Activated CD8-positive, alpha-beta memory T cell treated with anti-CD3 and anti-CD28 coated beads for 4 hours (primary cell): Measurements from ENCODE around the gene AP5B1.
"Not testable (repeated sequence)": the region's sequence is repeated elsewhere in the genome, so short reads cannot be mapped to it uniquely, and the experiment has no call there.

Experiments used
- DNase-seq, 2 donors: peaks; one replicate each; pipeline ENCODE4 v3.0.0-alpha.2; 2020; ENCODE audit warnings: low read depth in 2 of 2

Gene AP5B1

DNA sequence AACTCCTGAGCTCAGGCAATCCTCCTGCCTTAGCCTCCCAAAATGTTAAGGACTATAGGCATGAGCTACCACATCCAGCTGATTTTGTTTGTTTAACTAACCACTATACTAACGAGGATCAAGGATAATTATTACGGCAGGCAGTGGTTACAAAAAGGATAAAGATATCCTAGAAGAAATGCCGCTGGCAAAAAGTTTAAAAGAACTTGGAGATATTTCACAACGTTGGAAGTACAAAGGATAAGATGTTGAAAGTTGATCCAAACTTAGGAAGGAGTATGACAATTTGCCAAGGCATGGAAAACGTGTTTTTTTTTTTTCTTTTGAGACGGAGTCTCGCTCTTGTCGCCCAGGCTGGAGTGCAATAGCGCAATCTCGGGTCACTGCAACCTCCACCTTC lies 13.4 kb downstream of the AP5B1 start:
- DNase-seq: no peak

DNA sequence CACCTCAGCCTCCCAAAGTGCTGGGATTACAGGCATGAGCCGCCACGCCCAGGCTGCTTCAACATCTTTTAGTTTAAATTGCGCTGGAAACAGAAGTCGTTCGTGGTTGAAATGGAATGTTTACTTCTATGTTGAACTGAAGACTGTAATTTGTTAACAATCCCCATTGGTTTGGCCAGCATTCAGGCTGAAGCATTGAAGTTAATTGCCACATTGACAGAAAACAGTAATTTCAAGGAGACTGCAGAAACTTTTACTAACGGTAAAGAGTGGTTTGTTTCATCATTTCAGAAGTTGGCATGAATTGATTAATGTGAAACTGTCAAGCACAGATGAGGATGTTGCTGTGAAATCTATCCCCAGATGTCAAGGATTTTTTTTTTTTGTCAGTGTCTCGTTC lies 14.2 kb downstream of the AP5B1 start:
- no peak for DNase-seq

- no peak for DNase-seq
Observed at GRCh38 chr11:65764434-65764833, 16.3 kb downstream of the AP5B1 start.

- not testable (repeated sequence) for DNase-seq
Observed at GRCh38 chr11:65762816-65763215, 18.0 kb downstream of the AP5B1 start.

- not testable (repeated sequence) for DNase-seq
Observed at GRCh38 chr11:65762169-65762568, 18.6 kb downstream of the AP5B1 start.

- no peak for DNase-seq
Observed at GRCh38 chr11:65745049-65745448, 35.7 kb downstream of the AP5B1 start.

- no peak for DNase-seq
Observed at GRCh38 chr11:65744699-65745042, 36.1 kb downstream of the AP5B1 start.

DNA sequence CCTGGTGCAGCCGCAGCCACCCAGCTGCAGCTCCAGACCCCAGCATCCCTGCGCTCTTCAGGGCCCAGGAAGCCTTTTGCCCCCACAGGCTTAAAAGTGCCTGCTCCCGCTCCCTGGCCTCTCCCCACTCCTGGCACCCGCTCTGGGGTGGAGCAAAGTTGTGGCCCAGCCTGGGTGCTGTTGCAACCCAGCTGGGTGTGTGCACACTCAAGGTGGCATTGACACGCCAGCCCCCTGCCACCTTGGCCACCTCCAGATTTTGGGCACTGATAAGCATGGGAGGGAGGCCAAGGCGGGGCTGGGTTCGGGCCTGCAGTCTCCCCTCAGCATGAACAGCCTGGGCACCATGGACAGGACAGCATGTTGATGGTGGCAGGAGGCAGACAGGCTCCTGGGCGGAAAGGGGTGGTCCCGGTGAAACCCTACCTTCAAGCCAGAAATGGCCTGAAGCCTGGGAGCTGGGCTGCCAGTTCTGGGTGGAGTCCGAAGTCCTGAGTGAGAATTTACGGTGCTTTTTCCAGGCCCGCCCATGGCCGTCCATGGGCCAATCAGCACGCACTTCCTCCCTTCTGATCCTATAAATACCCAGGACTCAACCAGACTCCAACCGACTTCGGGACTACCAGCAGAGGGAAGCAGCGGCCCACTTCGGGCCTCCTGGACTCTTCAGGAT lies 36.6 kb downstream of the AP5B1 start:
- no peak for DNase-seq

DNA sequence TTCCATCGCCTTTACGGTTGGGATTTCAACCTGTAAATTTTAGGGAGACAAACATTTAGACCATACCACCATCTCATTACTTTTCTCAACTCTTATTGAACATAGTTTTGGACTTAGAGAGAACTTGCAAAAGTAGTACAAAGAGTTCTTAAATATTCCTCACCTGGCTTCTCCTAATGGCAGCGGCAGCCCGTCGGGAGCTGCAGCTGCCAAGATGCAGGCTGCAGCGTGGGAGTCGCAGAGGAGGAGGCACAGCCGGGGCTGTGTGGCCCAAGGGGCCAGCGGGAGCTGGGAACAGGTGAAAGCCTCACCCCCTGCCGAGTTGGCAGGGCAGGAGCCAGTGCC lies 37.1 kb downstream of the AP5B1 start:
- no peak for DNase-seq

GRCh38 chr11:65742353-65742752 lies 38.4 kb downstream of the AP5B1 start:
- DNase-seq: no peak

DNA sequence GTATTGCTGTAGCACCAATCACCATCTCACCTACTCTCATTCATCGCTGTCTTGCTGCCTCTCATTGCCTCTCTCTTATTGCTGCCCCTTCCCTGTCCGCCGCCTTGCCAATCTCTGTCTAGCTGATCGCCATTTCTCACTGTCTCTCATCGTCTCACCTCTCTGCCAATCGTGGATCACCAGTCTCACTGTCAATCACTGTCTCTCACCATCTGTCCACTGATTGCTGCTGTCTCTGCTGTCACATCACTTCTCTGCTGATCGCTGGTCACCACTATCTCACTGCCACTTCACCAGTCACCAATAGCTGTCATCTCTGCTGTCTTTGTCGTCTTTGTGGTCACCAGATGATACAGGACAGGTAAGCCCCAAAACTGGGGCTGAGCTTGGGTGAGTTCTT lies 39.6 kb downstream of the AP5B1 start:
- no peak for DNase-seq

DNA sequence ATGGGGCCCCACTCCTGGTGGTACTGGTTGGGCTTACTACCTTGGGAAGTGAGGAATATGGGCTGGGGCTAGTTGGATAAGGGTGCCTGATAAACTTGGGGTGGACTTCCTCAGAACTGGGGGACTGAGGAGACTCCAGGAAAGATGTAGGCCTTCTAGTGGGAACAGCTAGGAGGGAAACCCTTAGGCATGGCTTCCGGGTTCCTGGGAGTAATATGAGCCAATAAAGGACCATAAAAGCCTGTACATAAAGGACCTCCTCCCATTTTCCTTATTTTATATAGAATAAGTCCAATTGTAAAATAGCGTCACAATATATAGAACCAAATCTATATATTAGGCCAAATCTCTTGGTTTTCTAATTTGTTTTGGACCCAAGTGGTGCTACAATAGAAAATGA lies 41.8 kb downstream of the AP5B1 start:
- DNase-seq: no peak

DNA sequence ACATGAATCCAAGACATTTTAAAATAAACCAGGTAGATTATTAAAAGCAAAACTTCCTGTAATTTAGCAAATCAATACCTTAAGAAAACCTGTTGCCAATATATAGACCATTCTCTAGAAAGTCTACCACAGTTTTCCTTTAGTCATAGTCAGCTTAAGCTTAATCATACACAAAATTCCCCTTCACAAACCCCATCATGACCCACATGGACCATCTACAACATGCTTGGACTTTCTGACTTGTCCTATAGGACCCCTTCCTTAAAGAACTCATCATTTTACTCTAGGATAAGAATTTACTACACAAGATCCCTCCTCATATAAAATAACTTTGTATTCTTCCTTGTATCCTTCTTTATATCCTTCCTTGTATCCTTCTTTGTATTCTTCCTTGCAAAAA lies 44.0 kb downstream of the AP5B1 start:
- DNase-seq: no peak

DNA sequence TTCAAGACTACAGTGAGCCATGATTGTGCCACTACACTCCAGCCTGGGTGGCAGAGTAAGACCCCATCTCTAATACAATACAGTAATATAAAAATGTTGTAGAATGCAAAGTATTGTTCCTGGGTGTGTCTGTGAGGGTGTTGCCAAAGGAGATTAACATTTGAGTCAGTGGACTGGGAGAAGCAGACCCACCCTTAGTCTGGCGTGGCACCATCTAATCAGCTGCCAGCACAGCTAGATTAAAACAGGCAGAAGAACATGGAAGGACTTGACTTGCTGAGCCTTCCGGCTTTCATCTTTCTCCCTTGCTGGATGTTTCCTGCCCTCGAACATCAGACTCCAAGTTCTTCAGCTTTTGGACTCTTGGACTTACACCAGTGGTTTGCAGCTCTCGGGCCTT lies 45.7 kb downstream of the AP5B1 start:
- DNase-seq: not testable (repeated sequence)

- no peak for DNase-seq
Observed at GRCh38 chr11:65730461-65730860, 50.3 kb downstream of the AP5B1 start.

DNA sequence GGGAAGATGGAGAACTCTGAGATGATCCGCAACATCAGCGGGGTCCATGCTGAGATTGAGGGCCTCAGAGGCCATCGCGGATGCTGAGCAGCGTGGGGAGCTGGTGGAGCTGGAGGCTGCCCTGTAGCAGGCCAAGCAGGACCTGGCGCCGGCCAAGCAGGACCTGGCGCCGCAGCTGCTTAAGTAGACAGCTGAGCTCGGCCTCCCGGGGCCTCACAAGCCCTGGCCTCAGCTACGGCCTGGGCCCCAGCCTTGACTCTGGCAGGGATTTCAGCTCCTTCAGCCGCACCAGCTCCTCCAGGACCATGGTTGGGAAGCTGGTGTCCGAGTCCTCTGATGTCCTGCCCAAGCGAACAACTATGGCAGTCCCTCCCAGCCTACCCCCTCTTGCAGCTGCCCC lies 52.9 kb downstream of the AP5B1 start:
- DNase-seq: no peak

DNA sequence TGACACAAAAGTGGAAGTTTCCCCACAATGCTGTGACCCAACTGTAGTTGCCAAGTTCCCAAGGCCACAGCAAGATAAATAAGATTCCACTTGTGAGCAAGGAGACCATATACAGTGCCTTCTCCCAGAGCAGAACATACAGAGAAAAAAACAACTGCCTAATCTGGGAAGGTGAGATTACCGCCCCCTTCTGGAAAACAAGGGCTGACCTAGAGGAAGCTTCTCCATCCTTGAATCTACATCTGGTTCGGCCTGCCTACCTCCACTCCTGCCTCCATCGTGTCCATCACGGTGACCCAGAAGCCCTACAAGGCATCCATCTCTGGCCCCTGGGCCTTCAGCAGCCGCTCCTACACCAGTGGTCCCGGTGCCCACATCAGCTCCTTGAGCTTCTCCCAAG lies 54.1 kb downstream of the AP5B1 start:
- DNase-seq: no peak
